ENCODE results near the gene RUBCNL.

DNA sequence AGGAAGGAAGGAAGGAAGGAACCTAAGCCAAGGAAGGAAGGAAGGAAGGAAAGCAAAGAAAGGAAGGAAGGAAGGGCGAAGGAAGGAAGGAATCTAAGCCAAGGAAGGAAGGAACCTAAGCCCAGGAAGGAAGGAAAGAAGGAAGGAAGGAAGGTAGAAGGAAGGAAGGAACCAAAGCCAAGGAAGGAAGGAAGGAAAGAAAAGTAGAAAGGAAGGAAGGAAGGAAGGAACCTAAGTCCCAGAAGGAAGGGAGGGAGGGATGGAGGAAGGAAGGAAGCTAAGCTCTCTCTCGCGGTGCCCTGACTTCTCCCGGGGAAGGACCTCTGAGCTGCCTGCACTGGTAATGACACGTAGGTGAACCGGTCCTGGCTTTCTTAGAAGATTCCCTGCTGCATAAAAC, 1.3 kb upstream of the RUBCNL start:
- TF ChIP-seq, protein P1, sequence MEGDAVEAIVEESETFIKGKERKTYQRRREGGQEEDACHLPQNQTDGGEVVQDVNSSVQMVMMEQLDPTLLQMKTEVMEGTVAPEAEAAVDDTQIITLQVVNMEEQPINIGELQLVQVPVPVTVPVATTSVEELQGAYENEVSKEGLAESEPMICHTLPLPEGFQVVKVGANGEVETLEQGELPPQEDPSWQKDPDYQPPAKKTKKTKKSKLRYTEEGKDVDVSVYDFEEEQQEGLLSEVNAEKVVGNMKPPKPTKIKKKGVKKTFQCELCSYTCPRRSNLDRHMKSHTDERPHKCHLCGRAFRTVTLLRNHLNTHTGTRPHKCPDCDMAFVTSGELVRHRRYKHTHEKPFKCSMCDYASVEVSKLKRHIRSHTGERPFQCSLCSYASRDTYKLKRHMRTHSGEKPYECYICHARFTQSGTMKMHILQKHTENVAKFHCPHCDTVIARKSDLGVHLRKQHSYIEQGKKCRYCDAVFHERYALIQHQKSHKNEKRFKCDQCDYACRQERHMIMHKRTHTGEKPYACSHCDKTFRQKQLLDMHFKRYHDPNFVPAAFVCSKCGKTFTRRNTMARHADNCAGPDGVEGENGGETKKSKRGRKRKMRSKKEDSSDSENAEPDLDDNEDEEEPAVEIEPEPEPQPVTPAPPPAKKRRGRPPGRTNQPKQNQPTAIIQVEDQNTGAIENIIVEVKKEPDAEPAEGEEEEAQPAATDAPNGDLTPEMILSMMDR (IDR thresholded peaks at IDR 0.05; ENCODE audit: low read depth, low read length, poor library complexity, severe bottlenecking), result no peak
- TF ChIP-seq EZH2phosphoT487 (IDR thresholded peaks at IDR 0.05; ENCODE audit: borderline replicate concordance, low read length), result no peak
